ENCODE data around the gene MILR1. TPM values are rescaled to one million over a fixed set of nuclear protein-coding genes. Genes with fewer than 3 reads are reported as not detected.

MILR1 gene
- polyA plus RNA-seq, 1 donor (not counting 4 experiments of a cell fraction or from before 2014, with no cell fraction given), result not detected

DNA sequence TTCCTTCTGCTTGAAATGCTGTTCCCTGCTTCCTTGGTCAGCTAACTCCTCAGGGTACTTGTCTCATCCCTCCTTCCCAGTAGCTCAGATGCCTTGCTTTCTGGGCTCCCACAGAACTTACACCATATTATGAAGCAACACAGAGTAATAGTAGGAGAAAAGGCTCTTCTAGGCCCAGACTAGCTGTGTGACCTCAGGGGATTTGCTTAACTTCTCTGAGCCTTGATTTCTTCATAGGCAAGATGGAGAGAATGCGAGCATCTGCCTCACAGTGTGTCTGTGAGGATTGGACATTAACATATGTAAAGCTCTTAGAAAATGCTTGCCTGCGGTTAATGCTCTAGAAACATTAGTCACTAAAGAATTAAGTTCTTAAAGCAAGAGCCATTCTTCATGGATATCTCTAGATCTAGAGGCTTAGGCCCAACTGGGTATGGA is 36.0 kb upstream of the MILR1 start:
- Histone ChIP-seq H3K27me3 (ENCODE audit: control insufficient read depth, extremely low read depth, insufficient read depth, low read length) (no peaks in the 10 kb centered on the region), H3K4me2 (ENCODE audit: control insufficient read depth, extremely low read depth, insufficient read depth, low read depth, low read length) (no peak overlapping the region), H3K9me3 (ENCODE audit: control insufficient read depth, low read depth, low read length) (no peaks in the 10 kb centered on the region), H3K36me3 (ENCODE audit: control insufficient read depth in 2 of 2, extremely low read depth in 1 of 2, insufficient read depth in 2 of 2, low read length in 2 of 2) (no peaks in the 10 kb centered on the region), H3K9ac (ENCODE audit: control insufficient read depth, extremely low read depth, insufficient read depth, low read length) (no peak overlapping the region), H2AFZ (ENCODE audit: control insufficient read depth, low read length) (no peak overlapping the region), H3K4me3 (ENCODE audit: control insufficient read depth in 2 of 3, extremely low read depth in 1 of 3, insufficient read depth in 2 of 3, low read depth in 1 of 3, low read length in 3 of 3) (no peak overlapping the region), H3K4me1 (ENCODE audit: control insufficient read depth, extremely low read depth, insufficient read depth, low read length) (no peaks in the 10 kb centered on the region), H3K79me2 (ENCODE audit: control insufficient read depth, insufficient read depth, low read length) (no peaks in the 10 kb centered on the region), H3K9me1 (ENCODE audit: control insufficient read depth, extremely low read depth, insufficient read depth, low read length) (no peaks in the 10 kb centered on the region), H3K27ac (ENCODE audit: control insufficient read depth, insufficient read depth, low read length) (no peak overlapping the region), H4K20me1 (ENCODE audit: control insufficient read depth, extremely low read depth, insufficient read depth, low read length) (no peaks in the 10 kb centered on the region)
- TF ChIP-seq CTCF (optimal IDR thresholded peaks at IDR 0.05 in 1 of 3, IDR thresholded peaks at IDR 0.05 in 1 of 3, conservative IDR thresholded peaks at IDR 0.05 in 1 of 3; ENCODE audit: extremely low read depth in 1 of 3, insufficient read depth in 2 of 3, low read length in 3 of 3), result no peak
- dilution Hi-C loops (cut with MboI; ENCODE audit: extremely low pct_ligation_motif_present, low sequenced_read_pairs), result no loop called here
- no peak for FAIRE-seq
- no peak for DNase-seq (ENCODE audit: low read depth, low spot score)

DNA sequence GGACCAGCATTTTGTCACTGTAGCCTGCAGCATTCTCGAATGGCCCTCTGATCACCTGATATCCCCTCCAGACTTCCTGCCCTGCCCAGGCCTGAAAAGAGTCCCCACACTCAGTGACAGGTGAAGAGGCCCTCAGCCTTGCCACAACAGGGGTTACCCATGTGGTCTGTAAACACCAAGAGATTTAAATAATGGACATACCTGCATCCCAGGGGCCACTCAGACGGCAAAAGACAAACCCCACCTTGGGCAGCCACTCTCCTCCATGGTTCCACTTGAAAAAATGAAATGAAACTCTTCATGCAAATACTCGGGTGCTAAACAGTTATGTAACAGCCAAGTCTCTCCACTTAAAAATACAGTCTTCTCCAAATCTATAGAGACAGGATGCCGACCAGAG is 35.4 kb upstream of the MILR1 start:
- DNase-seq (ENCODE audit: low read depth, low spot score) (no peak), FAIRE-seq (no peak)
- H3K36me3 ChIP-seq (ENCODE audit: control insufficient read depth in 2 of 2, extremely low read depth in 1 of 2, insufficient read depth in 2 of 2, low read length in 2 of 2), result no peaks in the 10 kb centered on the region
- H3K9me3 ChIP-seq (ENCODE audit: control insufficient read depth, low read depth, low read length), result no peaks in the 10 kb centered on the region
- H2AFZ ChIP-seq (ENCODE audit: control insufficient read depth, low read length), result no peak overlapping the region
- no peak overlapping the region for H3K27ac ChIP-seq (ENCODE audit: control insufficient read depth, insufficient read depth, low read length)
- dilution Hi-C loops (cut with MboI; ENCODE audit: extremely low pct_ligation_motif_present, low sequenced_read_pairs), result no loop called here
- H3K9ac ChIP-seq (ENCODE audit: control insufficient read depth, extremely low read depth, insufficient read depth, low read length), result no peak overlapping the region
- TF ChIP-seq CTCF (optimal IDR thresholded peaks at IDR 0.05 in 1 of 3, IDR thresholded peaks at IDR 0.05 in 1 of 3, conservative IDR thresholded peaks at IDR 0.05 in 1 of 3; ENCODE audit: extremely low read depth in 1 of 3, insufficient read depth in 2 of 3, low read length in 3 of 3) (no peak), EZH2 (IDR thresholded peaks at IDR 0.05; ENCODE audit: low read length) (no peak)
- H3K27me3 ChIP-seq (ENCODE audit: control insufficient read depth, extremely low read depth, insufficient read depth, low read length), result no peaks in the 10 kb centered on the region
- no peaks in the 10 kb centered on the region for H4K20me1 ChIP-seq (ENCODE audit: control insufficient read depth, extremely low read depth, insufficient read depth, low read length)
- H3K79me2 ChIP-seq (ENCODE audit: control insufficient read depth, insufficient read depth, low read length), result no peaks in the 10 kb centered on the region
- H3K9me1 ChIP-seq (ENCODE audit: control insufficient read depth, extremely low read depth, insufficient read depth, low read length), result no peaks in the 10 kb centered on the region
- no peak overlapping the region for H3K4me3 ChIP-seq (ENCODE audit: control insufficient read depth in 2 of 3, extremely low read depth in 1 of 3, insufficient read depth in 2 of 3, low read depth in 1 of 3, low read length in 3 of 3)
- H3K4me2 ChIP-seq (ENCODE audit: control insufficient read depth, extremely low read depth, insufficient read depth, low read depth, low read length), result no peak overlapping the region
- H3K4me1 ChIP-seq (ENCODE audit: control insufficient read depth, extremely low read depth, insufficient read depth, low read length), result no peaks in the 10 kb centered on the region
